Panc1 (cell line): ENCODE results near the gene TMEM191C. TPM values are rescaled to one million over a fixed set of nuclear protein-coding genes. Genes with fewer than 3 reads are reported as not detected.

Experiments used
- ATAC-seq: fragments of 200-7000 bp; cut with Tn5 transposase; 2 replicates; pipeline ENCODE4 v1.9.1; 2020; ENCODE audit warnings: mild to moderate bottlenecking, moderate library complexity
- BruUV-seq: library from RNA; stranded (reverse); fragments of 400-500 nt; replicated peaks from 2 replicates; lab custom pipeline; 2021; lab: Mats Ljungman, UMichigan
- CTCF ChIA-PET: fragments of 300-600 bp; sonication (Branson Sonifier 250); formaldehyde crosslinking; loops from one replicate; lab custom pipeline; 2022; ENCODE audit warnings: antibody characterized with exemption; lab: Charles Lee
- POLR2A ChIA-PET: fragments of 300-600 bp; sonication (Branson Sonifier 250); formaldehyde crosslinking; loops from one replicate; lab custom pipeline; 2022; ENCODE audit warnings: antibody characterized with exemption; lab: Charles Lee
- DNase-seq: peaks from one replicate; pipeline ENCODE4 v3.0.0-alpha.2; 2010; ENCODE audit warnings: low read depth, low spot score
- H3K27ac ChIP-seq: 2 replicates; pipeline ENCODE4 v1.5.1; 2011; ENCODE audit warnings: mild to moderate bottlenecking, low read length, inconsistent platforms
- H3K27me3 ChIP-seq: fragments of 200-500 bp; sonication (Bioruptor generic); 2 replicates; pipeline ENCODE4 v1.6.0; 2014; ENCODE audit warnings: low read length, inconsistent platforms; ENCODE audit not compliant: control insufficient read depth, insufficient read depth
- H3K36me3 ChIP-seq: fragments of 200-500 bp; sonication (Bioruptor generic); 2 replicates; pipeline ENCODE4 v1.5.1; 2014; ENCODE audit warnings: inconsistent platforms, mild to moderate bottlenecking, low read length, moderate library complexity; ENCODE audit not compliant: control insufficient read depth, insufficient read depth
- H3K4me1 ChIP-seq: 2 replicates; pipeline ENCODE4 v1.5.1; 2011; ENCODE audit warnings: inconsistent platforms, mild to moderate bottlenecking, low read length, moderate library complexity; ENCODE audit not compliant: control insufficient read depth, insufficient read depth
- H3K4me3 ChIP-seq, 2 experiments: 2 replicates each; pipeline ENCODE4 v1.5.1; 2011 to 2012; ENCODE audit warnings: low read depth in 2 of 2, low read length in 2 of 2, mild to moderate bottlenecking in 2 of 2, inconsistent platforms in 1 of 2, moderate library complexity in 1 of 2
- H3K9me3 ChIP-seq: fragments of 200-500 bp; sonication (Bioruptor generic); 2 replicates; pipeline ENCODE4 v1.5.1; 2014; ENCODE audit warnings: low read depth, mild to moderate bottlenecking, inconsistent platforms, low read length, moderate library complexity; ENCODE audit not compliant: control insufficient read depth, insufficient read depth
- CTCF ChIP-seq: fragments of 450-650 bp; IDR thresholded peaks from 2 replicates; pipeline ENCODE4 v1.5.1; 2017; ENCODE audit warnings: mild to moderate bottlenecking
- POLR2AphosphoS5 ChIP-seq: IDR thresholded peaks from 2 replicates; pipeline ENCODE4 v1.6.1; 2012; ENCODE audit warnings: mild to moderate bottlenecking, low read depth, low read length, moderate library complexity
- REST ChIP-seq, 2 experiments: IDR thresholded peaks; 2 replicates each; pipeline ENCODE4 v1.6.1; 2011 to 2012; ENCODE audit warnings: low read depth in 2 of 2, control low read depth in 1 of 2, low read length in 1 of 2, mild to moderate bottlenecking in 1 of 2, moderate library complexity in 1 of 2; ENCODE audit not compliant: insufficient read depth in 1 of 2
- SIN3A ChIP-seq: IDR thresholded peaks from 2 replicates; pipeline ENCODE4 v1.6.1; 2012; ENCODE audit warnings: low read depth, mild to moderate bottlenecking, low read length, moderate library complexity, borderline replicate concordance; ENCODE audit not compliant: insufficient read depth
- TCF7L2 ChIP-seq: IDR thresholded peaks from 2 replicates; pipeline ENCODE4 v1.6.1; 2011; ENCODE audit warnings: mild to moderate bottlenecking, low read depth, low read length, inconsistent platforms
- in situ Hi-C: cut with HindIII; loops from 2 replicates; pipeline ENCODE4 v1.10.0; 2016; ENCODE audit warnings: low sequenced_read_pairs, low pct_unique_long_range_greater_than_20kb
- intact Hi-C: fragments of 100-400 bp; cut with micrococcal nuclease; formaldehyde crosslinking; loops from one replicate; pipeline ENCODE4 v1.10.0; 2022; ENCODE audit not compliant: unreplicated experiment
- total RNA-seq: library from RNA; stranded (reverse); gene quantifications from one replicate; pipeline ENCODE4 v1.2.1, GENCODE V29; 2021; ENCODE audit not compliant: unreplicated experiment

The TMEM191C gene
- total RNA-seq, 1 experiment from 2014 or later, result 2.9 TPM

- CTCF ChIA-PET, result no interaction called here
- no peak for ATAC-seq
Measured at GRCh38 chr22:21443057-21443734, 24.0 kb upstream of the TMEM191C start.

DNA sequence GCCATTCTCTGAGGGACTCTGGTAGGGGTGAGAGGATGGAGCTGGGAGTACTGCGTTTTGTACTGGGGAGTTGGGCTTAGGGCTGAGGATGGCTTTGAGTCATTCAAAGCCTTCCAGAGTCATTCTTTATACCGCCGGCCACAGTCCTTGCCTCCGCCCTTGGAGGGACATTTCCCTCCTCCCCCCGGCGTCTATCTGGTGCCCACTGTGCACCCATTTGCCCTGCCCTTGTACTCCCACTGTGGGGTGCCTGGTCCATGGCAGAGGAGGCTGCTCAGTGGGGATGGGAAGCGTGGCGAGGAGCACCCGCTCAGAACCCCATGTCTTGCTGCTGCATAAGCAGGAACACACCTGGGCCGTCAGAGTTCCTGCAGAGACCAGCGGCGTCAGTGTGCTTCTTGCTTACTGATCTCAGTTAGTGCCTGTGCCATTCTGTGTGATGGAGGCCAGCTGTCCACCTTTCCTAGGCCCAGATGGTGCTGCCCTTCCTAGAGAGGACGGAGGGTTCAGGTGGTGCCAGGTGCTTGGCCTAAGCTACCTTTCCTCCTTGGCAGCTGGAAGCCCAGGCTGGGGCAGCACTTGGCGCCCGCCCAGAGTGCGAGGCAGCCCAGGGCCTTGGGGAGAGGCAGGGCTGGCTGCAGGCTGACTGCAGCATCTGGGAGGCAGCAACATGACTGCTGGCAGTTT, 23.3 kb upstream of the TMEM191C start:
- no peak overlapping the region for H3K27ac ChIP-seq
- DNase-seq (no peak), ATAC-seq (no peak)
- TF ChIP-seq CTCF (no peak), POLR2AphosphoS5 (no peak), REST (IDR thresholded peaks at IDR 0.05; ENCODE audit: insufficient read depth in 1 of 2, low read depth in 2 of 2, low read length in 1 of 2) (no peak), TCF7L2 (no peak)

More at GRCh38 chr22:21443057-21443734, 24.0 kb upstream of the TMEM191C start:
- intact Hi-C loops, result no loop called here
- Histone ChIP-seq H3K4me1 (peaks cover 4% of the 10 kb centered on the region; the same call in 1 of the 2 replicates), H3K27me3 (no peaks in the 10 kb centered on the region), H3K4me3 (no peak overlapping the region), H3K27ac (no peak overlapping the region), H3K9me3 (no peaks in the 10 kb centered on the region), H3K36me3 (no peaks in the 10 kb centered on the region)
- POLR2A ChIA-PET, result no interaction called here
- no peak for TF ChIP-seq SIN3A
- TF ChIP-seq POLR2AphosphoS5, result no peak
- TF ChIP-seq TCF7L2, result no peak
- TF ChIP-seq REST (IDR thresholded peaks at IDR 0.05; ENCODE audit: insufficient read depth in 1 of 2, low read depth in 2 of 2, low read length in 1 of 2), result no peak
- no peak for TF ChIP-seq CTCF
- no TSS peak for BruUV-seq
- no peak for DNase-seq
- in situ Hi-C loops, result no loop called here

More for the DNA sequence above, 23.3 kb upstream of the TMEM191C start:
- H3K27me3 ChIP-seq, result no peaks in the 10 kb centered on the region
- no peaks in the 10 kb centered on the region for H3K9me3 ChIP-seq
- in situ Hi-C loops (no loop called here), intact Hi-C loops (no loop called here)
- BruUV-seq, result no TSS peak
- POLR2A ChIA-PET, result no interaction called here
- CTCF ChIA-PET, result no interaction called here
- H3K4me1 ChIP-seq, result peaks cover 4% of the 10 kb centered on the region; the same call in 1 of the 2 replicates
- H3K36me3 ChIP-seq, result no peaks in the 10 kb centered on the region
- no peak overlapping the region for H3K4me3 ChIP-seq
